ENCODE results near the gene TMEM131.

The TMEM131 gene

DNA sequence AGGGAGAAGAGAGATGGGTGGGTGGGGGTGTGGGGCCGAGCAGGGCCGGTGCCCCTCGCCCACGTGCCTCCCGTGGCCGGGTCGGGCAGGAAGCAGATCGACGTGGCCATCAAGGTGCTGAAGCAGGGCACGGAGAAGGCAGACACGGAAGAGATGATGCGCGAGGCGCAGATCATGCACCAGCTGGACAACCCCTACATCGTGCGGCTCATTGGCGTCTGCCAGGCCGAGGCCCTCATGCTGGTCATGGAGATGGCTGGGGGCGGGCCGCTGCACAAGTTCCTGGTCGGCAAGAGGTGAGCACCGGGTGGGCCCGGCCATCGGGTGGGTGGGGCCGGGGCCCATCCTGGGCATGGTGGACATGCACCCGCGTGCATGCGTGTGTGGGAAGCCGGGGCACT lies 260.6 kb downstream of the TMEM131 start:
- no peak for DNase-seq

- no peak for DNase-seq
Observed at GRCh38 chr2:97734061-97735051, 261.4 kb downstream of the TMEM131 start.

GRCh38 chr2:97733341-97734035 lies 262.3 kb downstream of the TMEM131 start:
- no peak for DNase-seq

GRCh38 chr2:97732436-97733340 lies 263.1 kb downstream of the TMEM131 start:
- DNase-seq, result no peak

- peak in 1 of 5 experiments; percentile 35 for DNase-seq
Observed at GRCh38 chr2:97731274-97732020, 264.3 kb downstream of the TMEM131 start.

GRCh38 chr2:97730245-97730644 lies 265.5 kb downstream of the TMEM131 start:
- no peak for DNase-seq

GRCh38 chr2:97728091-97728731 lies 267.5 kb downstream of the TMEM131 start:
- peak in 2 of 5 experiments; percentile 36 to 43 for DNase-seq

- DNase-seq, result no peak
Observed at GRCh38 chr2:97727296-97727695, 268.5 kb downstream of the TMEM131 start.

DNA sequence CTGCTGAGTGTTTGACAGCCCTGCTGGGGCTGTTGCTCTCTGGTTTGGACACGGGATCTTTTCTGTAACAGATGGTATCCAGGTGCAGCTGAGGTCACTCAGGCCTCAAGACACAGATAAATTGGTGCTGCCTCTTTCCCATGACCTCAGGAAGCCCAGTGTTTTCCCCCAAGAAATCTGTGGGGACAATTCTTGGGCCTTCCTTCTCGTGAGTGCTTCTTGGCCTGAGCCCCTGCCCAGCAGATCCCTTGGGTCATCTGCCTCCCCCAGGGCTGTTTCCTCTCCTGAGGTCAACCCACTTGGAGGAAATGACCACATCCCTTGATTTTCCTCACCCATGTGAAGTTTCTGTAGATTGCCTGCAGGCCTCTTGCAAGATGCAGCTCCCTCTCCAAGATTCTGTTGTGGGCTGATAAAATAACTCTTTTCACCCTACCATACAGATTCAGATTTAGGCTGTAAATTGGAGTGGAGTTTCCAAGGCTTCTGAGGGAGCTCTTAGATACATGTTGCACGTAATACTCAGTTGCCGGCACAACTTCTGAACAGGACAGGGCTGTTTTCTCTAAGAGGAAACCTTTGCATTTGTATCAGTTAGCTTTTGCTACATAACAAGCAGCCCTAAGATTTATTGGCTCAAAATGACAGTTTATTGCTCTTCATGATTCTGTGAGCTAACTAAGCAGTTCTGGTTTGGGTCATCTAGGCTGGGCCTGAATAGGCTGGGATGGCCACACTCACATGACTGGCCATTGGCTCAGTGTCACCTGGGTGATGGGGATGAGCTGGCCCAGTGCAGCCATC lies 269.3 kb downstream of the TMEM131 start:
- DNase-seq, result no peak

- DNase-seq, result no peak
Observed at GRCh38 chr2:97724946-97725688, 270.6 kb downstream of the TMEM131 start.

DNA sequence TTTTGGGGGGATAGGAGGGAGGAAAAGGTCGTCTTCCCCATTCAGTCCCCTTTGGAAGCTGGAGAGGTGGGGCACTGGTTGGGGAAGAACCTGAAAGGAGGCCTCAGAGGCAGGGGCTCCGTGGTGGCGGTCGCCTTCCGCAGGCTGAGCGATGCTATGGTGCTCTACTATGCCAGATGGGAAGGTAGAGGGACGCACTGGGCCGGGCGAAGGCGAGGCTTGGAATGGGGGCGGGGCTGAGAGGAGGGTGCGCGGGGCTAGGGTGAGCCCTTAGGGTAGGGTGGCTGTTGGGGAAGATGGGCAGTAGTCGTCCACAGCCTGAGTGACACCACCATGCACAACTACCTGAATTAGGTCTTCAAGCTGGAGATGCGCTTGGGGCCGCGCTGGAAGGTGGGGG lies 271.2 kb downstream of the TMEM131 start:
- no peak for DNase-seq

GRCh38 chr2:97724073-97724410 lies 271.7 kb downstream of the TMEM131 start:
- no peak for DNase-seq

DNA sequence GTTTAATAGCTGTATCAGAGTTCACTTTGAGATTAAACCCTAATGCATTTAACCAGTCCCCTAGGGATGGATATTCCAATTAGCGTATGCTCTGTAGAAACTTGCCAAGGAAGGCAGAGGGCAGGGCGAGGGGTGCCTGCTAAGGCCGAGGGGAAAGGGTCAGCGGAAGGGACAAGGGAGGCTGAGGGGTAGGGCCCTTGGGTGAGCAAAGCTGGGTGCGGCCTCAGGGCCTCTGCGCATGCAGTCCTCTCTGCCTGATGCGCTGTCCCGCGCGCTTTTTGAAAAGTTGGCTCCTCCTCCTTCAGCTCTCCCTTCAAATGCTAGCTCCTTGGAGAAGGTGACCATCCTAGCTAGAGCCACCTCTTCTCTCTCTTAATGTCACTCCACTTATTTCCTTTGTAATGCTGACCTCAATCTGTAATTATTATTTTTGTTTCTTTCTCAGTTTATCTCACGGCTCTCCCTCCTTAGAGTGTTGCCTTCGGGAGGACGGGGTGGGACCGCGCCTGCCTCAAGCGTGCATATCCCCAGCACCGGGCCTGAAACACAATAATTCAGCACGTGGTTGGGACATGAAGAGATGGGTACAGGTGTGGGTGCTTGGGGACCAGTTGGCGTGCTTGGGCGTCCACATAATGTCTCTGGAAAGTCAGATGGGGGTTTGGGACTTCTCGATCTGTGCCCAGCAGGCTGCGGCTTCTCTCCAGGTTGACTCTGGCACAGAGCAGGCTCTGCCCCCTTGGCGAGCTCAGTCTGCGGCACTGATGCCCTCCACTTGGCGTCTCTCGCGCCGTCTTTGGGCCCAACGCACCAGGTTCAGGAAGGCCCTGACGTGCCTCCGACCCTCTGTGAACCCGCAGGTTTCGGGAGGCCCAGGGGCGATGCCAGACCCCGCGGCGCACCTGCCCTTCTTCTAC lies 272.3 kb downstream of the TMEM131 start:
- no peak for DNase-seq

GRCh38 chr2:97722227-97722626 lies 273.5 kb downstream of the TMEM131 start:
- DNase-seq, result no peak

- no peak for DNase-seq
Observed at GRCh38 chr2:97720746-97721145, 275.0 kb downstream of the TMEM131 start.

- no peak for DNase-seq
Observed at GRCh38 chr2:97719362-97720155, 276.2 kb downstream of the TMEM131 start.

DNA sequence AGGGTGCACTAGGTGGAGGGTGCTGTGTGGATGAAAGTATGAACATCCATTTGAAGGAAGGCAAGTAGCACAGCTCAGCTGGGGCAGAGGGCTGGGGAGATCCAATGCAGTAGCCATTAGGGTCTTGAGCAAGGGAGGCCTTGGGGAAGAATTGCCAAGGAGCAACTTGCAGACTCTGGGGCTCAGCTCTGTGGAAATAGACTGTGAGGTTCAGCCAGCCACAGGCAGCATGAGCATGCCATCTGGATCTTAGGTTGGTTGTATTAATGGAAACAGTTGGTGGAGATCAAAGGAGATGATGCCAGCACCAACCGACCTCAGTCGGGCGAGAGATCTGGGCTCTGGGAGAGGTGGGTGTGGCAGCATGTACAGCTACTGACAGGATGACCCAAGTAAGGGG lies 276.8 kb downstream of the TMEM131 start:
- DNase-seq, result peak in 1 of 5 experiments; percentile 63

Data from T-helper 2 cell (primary cell).